Measurements from ENCODE around the gene MFRP. TPM values are rescaled to one million over a fixed set of nuclear protein-coding genes. Genes with fewer than 3 reads are reported as not detected.

MFRP gene
- total and polyA plus RNA-seq, 9 of the 15 experiments (the other 6 are each of a cell fraction or from before 2014, with no cell fraction given) = not detected

GRCh38 chr11:119319700-119320239 is 26.7 kb downstream of the MFRP start (continued):
- TF ChIP-seq UBTF (IDR thresholded peaks at IDR 0.05; ENCODE audit: borderline replicate concordance in 1 of 2, low read depth in 2 of 2, low read length in 2 of 2) (peak in 1 of 2 experiments; percentile 64; a peak in 1 of 4 replicates), PCBP1 (IDR thresholded peaks at IDR 0.05; ENCODE audit: low read depth, low read length, poor library complexity, severe bottlenecking) (no peak), NUFIP1 (IDR thresholded peaks at IDR 0.05; ENCODE audit: partially characterized antibody) (no peak), HMGXB4 (CRISPR knock-in tag; IDR thresholded peaks at IDR 0.05) (no peak), ZNF384 (IDR thresholded peaks at IDR 0.05; ENCODE audit: low read depth, low read length) (no peak), MYBL2 (IDR thresholded peaks at IDR 0.05; ENCODE audit: low read depth) (no peak), MYBL2 (CRISPR knock-in tag; IDR thresholded peaks at IDR 0.05; ENCODE audit: borderline replicate concordance) (no peak), ETV5 (CRISPR knock-in tag; IDR thresholded peaks at IDR 0.05; ENCODE audit: low read depth) (peak; percentile 70; the same call in 1 of the 2 replicates), MGA (IDR thresholded peaks at IDR 0.05) (peak; percentile 68), RFX5 (IDR thresholded peaks at IDR 0.05; ENCODE audit: low read depth, low read length) (no peak), PHTF2 (CRISPR knock-in tag; IDR thresholded peaks at IDR 0.05) (no peak), NFXL1 (CRISPR knock-in tag; IDR thresholded peaks at IDR 0.05) (no peak), DPF2 (IDR thresholded peaks at IDR 0.05) (peak; percentile 84)

All from K562 (cell line).